Stomach (tissue), 9 donors: ENCODE data around the gene NAALADL2. TPM values are rescaled to one million over a fixed set of nuclear protein-coding genes. Genes with fewer than 3 reads are reported as not detected.
A peak's percentile ranks its signal among the peaks of the same experiment; 100 is the strongest.
"Not testable (repeated sequence)": the region's sequence is repeated elsewhere in the genome, so short reads cannot be mapped to it uniquely, and the experiment has no call there.

Source experiments
- DNase-seq, 2 donors: peaks; one replicate each; pipeline versions ENCODE4 v3.0.0 to v3.0.0-alpha.2; 2013 to 2019
- H3K27ac ChIP-seq, 5 donors: fragments of 200-600 bp in 4 of 5; sonication (generic) in 4 of 5; one replicate each; pipeline ENCODE4 v1.5.1; 2013 to 2019; ENCODE audit warnings: mild to moderate bottlenecking in 1 of 5, moderate library complexity in 1 of 5
- H3K27me3 ChIP-seq, 3 donors: fragments of 200-600 bp; sonication (generic); one replicate each; pipeline ENCODE4 v1.5.1; 2017 to 2019; ENCODE audit warnings: mixed run types in 1 of 3
- H3K36me3 ChIP-seq, 4 donors: fragments of 200-600 bp; sonication (generic); 1 replicate in 3 of 4; 2 replicates in 1 of 4; pipeline ENCODE4 v1.5.1; 2016 to 2019
- H3K4me1 ChIP-seq, 4 donors: fragments of 200-600 bp; sonication (generic); one replicate each; pipeline ENCODE4 v1.5.1; 2016 to 2019
- H3K4me3 ChIP-seq, 4 donors: fragments of 200-600 bp; sonication (generic) in 3 of 4; one replicate each; pipeline ENCODE4 v1.5.1; 2016 to 2019; ENCODE audit warnings: mild to moderate bottlenecking in 1 of 4
- H3K9me3 ChIP-seq, 4 donors: fragments of 200-600 bp; sonication (generic); one replicate each; pipeline ENCODE4 v1.5.1; 2016 to 2019
- CTCF ChIP-seq, 7 experiments: fragments of 450-650 bp in 4 of 7; fragments of 200-600 bp in 3 of 7; sonication (generic) in 3 of 7; IDR thresholded peaks; one replicate each; pipeline ENCODE4 v1.5.1; 2016 to 2019; ENCODE audit warnings: antibody characterized with exemption in 7 of 7, control low read depth in 2 of 7, mild to moderate bottlenecking in 1 of 7
- EP300 ChIP-seq: sonication (generic); formaldehyde crosslinking; IDR thresholded peaks from one replicate; pipeline ENCODE4 v1.6.1; 2017; ENCODE audit warnings: antibody characterized with exemption
- POLR2A ChIP-seq, 4 donors: fragments of 450-650 bp; IDR thresholded peaks; one replicate each; pipeline ENCODE4 v1.6.1; 2016; ENCODE audit warnings: antibody characterized with exemption in 4 of 4, control low read depth in 2 of 4, mild to moderate bottlenecking in 1 of 4, moderate library complexity in 1 of 4
- POLR2AphosphoS5 ChIP-seq, 3 donors: sonication (generic); formaldehyde crosslinking; IDR thresholded peaks; one replicate each; pipeline ENCODE4 v1.6.1; 2016; ENCODE audit warnings: antibody characterized with exemption in 3 of 3
- WGBS, 5 donors: extraction: QIAGEN DNeasy Blood & Tissue Kit in 3 of 5; methylation state at CpG; one replicate each; pipeline versions ENCODE4 v1.1.5 to v1.1.7; 2013 to 2018; 5-methylcytosine and 5-hydroxymethylcytosine counted together
- intact Hi-C: fragments of 100-400 bp; cut with DNase I; formaldehyde crosslinking; loops from one replicate; pipeline ENCODE4 v1.15.1; 2023; ENCODE audit warnings: low total_unique reads
- polyA plus RNA-seq, 3 donors: library from polyadenylated mRNA; stranded (reverse); fragments of 200-250 nt; gene quantifications; one replicate each; pipeline ENCODE4 v1.2.3, GENCODE V29; 2013
- total RNA-seq, 5 donors: library from RNA; depleted of rRNA; stranded (reverse); fragments of >200 nt; gene quantifications; one replicate each; pipeline versions ENCODE4 v1.1.0 to v1.2.3, GENCODE V29; 2014 to 2016
- donor health status: healthy with polysubstance abuse.
- donor health status: Bipolar disorder and iron deficiency.
- donor health status: healthy.

The NAALADL2 gene
- total and polyA plus RNA-seq, 8 donors: 0.58 to 43.7 (median 5.4) TPM

GRCh38 chr3:175518459-175518858 lies 659.3 kb downstream of the NAALADL2 start:
- TF ChIP-seq EP300 (no peak), CTCF (IDR thresholded peaks at IDR 0.05) (no peak), POLR2AphosphoS5 (IDR thresholded peaks at IDR 0.05) (no peak), POLR2A (IDR thresholded peaks at IDR 0.05) (no peak)
- no peaks in the 10 kb centered on the region for H3K27me3 ChIP-seq
- H3K4me1 ChIP-seq: no peaks in the 10 kb centered on the region
- no peaks in the 10 kb centered on the region for H3K36me3 ChIP-seq
- intact Hi-C loops: no loop called here
- no peak overlapping the region for H3K4me3 ChIP-seq
- no peak for DNase-seq
- 79 to 93% (median 88%) methylated on average over 3 of the region's 3 CpGs for WGBS, 5 donors
- no peaks in the 10 kb centered on the region for H3K9me3 ChIP-seq
- no peak overlapping the region for H3K27ac ChIP-seq

- Histone ChIP-seq H3K27me3 (no peaks in the 10 kb centered on the region), H3K4me3 (no peak overlapping the region), H3K9me3 (no peaks in the 10 kb centered on the region), H3K4me1 (no peaks in the 10 kb centered on the region), H3K27ac (no peak overlapping the region), H3K36me3 (no peaks in the 10 kb centered on the region)
- TF ChIP-seq CTCF (IDR thresholded peaks at IDR 0.05): no peak
- no peak for TF ChIP-seq EP300
- TF ChIP-seq POLR2A (IDR thresholded peaks at IDR 0.05): no peak
- no peak for TF ChIP-seq POLR2AphosphoS5 (IDR thresholded peaks at IDR 0.05)
- no peak for DNase-seq
- WGBS, 5 donors: 77 to 85% (median 83%) methylated on average over 3 of the region's 3 CpGs
- intact Hi-C loops: no loop called here
Observed at GRCh38 chr3:175521406-175521805, 662.3 kb downstream of the NAALADL2 start.

- H3K4me3 ChIP-seq: peak overlapping the region; percentile 35 to 44 (median 40)
- H3K27ac ChIP-seq: no peak overlapping the region
- DNase-seq: no peak
- H3K27me3 ChIP-seq: no peaks in the 10 kb centered on the region
- intact Hi-C loops: no loop called here
- 27 to 60% (median 34%) methylated on average over 2 of the region's 2 CpGs for WGBS, 5 donors
- no peaks in the 10 kb centered on the region for H3K9me3 ChIP-seq
- no peaks in the 10 kb centered on the region for H3K36me3 ChIP-seq
- TF ChIP-seq POLR2A (IDR thresholded peaks at IDR 0.05): no peak
- no peak for TF ChIP-seq POLR2AphosphoS5 (IDR thresholded peaks at IDR 0.05)
- no peaks in the 10 kb centered on the region for H3K4me1 ChIP-seq
Observed at GRCh38 chr3:175526191-175526590, 667.1 kb downstream of the NAALADL2 start.

GRCh38 chr3:175526609-175527280 lies 667.6 kb downstream of the NAALADL2 start:
- peak in 1 of 2 donors; percentile 25 for DNase-seq
- Histone ChIP-seq H3K36me3 (no peaks in the 10 kb centered on the region), H3K4me1 (no peaks in the 10 kb centered on the region), H3K27ac (no peak overlapping the region), H3K27me3 (no peaks in the 10 kb centered on the region), H3K9me3 (no peaks in the 10 kb centered on the region), H3K4me3 (peak overlapping the region; percentile 35 to 44 (median 40))
- 22 to 43% (median 30%) methylated on average over 4 of the region's 4 CpGs for WGBS, 5 donors
- no peak for TF ChIP-seq POLR2A (IDR thresholded peaks at IDR 0.05)
- no peak for TF ChIP-seq EP300
- TF ChIP-seq CTCF (IDR thresholded peaks at IDR 0.05): no peak
- TF ChIP-seq POLR2AphosphoS5 (IDR thresholded peaks at IDR 0.05): no peak
- intact Hi-C loops: no loop called here

- DNase-seq, H3K27ac ChIP-seq: not testable (repeated sequence)
Observed at GRCh38 chr3:175528693-175529092, 669.6 kb downstream of the NAALADL2 start.

More at GRCh38 chr3:175528693-175529092, 669.6 kb downstream of the NAALADL2 start:
- H3K36me3 ChIP-seq, H3K9me3 ChIP-seq, H3K4me3 ChIP-seq, intact Hi-C loops, H3K27me3 ChIP-seq, H3K4me1 ChIP-seq: not testable (repeated sequence)
- WGBS, 5 donors: 68 to 91% (median 75%) methylated on average over 2 of the region's 2 CpGs
